ENCODE results near the gene TINCR.

Gene TINCR

DNA sequence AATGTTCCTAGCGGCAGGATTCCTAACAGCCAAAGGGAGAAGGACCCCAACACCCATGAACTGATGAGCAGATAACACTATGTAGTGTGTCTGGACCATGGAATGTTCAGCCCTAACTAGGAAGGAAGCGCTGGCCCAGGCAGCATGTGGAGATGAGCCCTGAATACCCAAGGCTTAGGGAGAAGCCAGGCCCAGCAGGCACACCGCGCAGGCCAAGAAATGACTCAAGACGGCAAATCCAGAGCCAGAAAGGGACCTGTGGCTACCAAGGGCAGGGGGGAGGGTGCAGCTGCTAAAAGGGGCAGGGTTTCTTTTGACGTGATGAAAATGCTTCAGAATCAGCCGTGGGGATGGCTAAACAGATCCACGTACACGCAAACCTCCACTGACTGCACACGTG lies 20.7 kb upstream of the TINCR start:
- Histone ChIP-seq H3K4me3 (ENCODE audit: low read depth, low read length) (no peak overlapping the region), H3K27ac (ENCODE audit: low read depth, low read length) (no peak overlapping the region), H3K4me1 (ENCODE audit: control insufficient read depth, insufficient read depth, low read length, unreplicated experiment) (no peaks in the 10 kb centered on the region), H3K79me2 (ENCODE audit: control insufficient read depth, insufficient read depth, low read length, unreplicated experiment) (no peaks in the 10 kb centered on the region), H3K27me3 (ENCODE audit: insufficient read depth, low read length) (no peaks in the 10 kb centered on the region), H3K36me3 (ENCODE audit: insufficient read depth, low read length) (no peaks in the 10 kb centered on the region), H2AFZ (ENCODE audit: low read length, unreplicated experiment) (no peak overlapping the region)

DNA sequence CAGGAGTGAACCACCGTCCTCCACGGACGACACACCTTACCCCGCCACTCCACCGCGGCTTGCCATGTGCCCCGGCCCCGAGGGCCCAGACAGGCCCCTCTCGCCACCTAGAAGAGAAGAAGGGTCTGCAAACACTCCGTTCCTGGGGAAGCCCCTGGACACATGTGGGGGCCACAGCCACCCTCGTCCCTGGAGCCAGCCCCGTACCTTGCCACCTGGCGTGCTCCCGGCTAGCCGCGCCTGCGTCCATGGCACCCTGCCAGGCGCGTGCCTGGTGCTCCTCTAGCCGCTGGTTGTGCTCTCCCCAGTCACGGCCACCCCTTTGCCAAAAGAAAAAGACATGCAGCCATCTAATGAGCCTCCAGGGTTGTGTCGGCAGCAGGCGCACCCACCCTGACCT lies 19.9 kb upstream of the TINCR start:
- H3K4me3 ChIP-seq (ENCODE audit: low read depth, low read length), result no peak overlapping the region
- H3K36me3 ChIP-seq (ENCODE audit: insufficient read depth, low read length), result no peaks in the 10 kb centered on the region
- H3K79me2 ChIP-seq (ENCODE audit: control insufficient read depth, insufficient read depth, low read length, unreplicated experiment), result no peaks in the 10 kb centered on the region
- no peak overlapping the region for H3K27ac ChIP-seq (ENCODE audit: low read depth, low read length)
- H3K27me3 ChIP-seq (ENCODE audit: insufficient read depth, low read length), result no peaks in the 10 kb centered on the region
- no peaks in the 10 kb centered on the region for H3K4me1 ChIP-seq (ENCODE audit: control insufficient read depth, insufficient read depth, low read length, unreplicated experiment)
- H2AFZ ChIP-seq (ENCODE audit: low read length, unreplicated experiment), result no peak overlapping the region

DNA sequence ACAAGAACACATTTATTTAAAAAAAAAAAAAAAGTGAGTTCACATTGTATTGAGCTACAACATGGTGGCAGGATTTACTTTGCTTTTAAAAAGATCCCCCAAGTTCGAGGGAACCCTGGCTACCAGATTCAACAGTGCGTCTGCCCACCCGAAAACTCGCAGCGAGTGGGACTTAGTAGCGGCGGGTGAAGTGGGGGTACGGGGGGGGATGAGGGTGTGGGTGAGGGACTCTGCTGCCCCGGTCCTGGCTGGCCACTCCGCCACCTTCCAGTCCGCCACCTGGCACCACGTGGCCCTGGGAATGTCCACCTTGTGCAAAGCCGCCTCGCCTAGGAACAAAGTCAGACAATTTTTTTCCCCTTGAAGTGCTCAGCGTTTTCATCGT lies 19.3 kb upstream of the TINCR start:
- H3K27ac ChIP-seq (ENCODE audit: low read depth, low read length), result no peak overlapping the region
- H3K36me3 ChIP-seq (ENCODE audit: insufficient read depth, low read length), result no peaks in the 10 kb centered on the region
- H2AFZ ChIP-seq (ENCODE audit: low read length, unreplicated experiment), result no peak overlapping the region
- H3K4me3 ChIP-seq (ENCODE audit: low read depth, low read length), result no peak overlapping the region
- no peaks in the 10 kb centered on the region for H3K27me3 ChIP-seq (ENCODE audit: insufficient read depth, low read length)
- H3K4me1 ChIP-seq (ENCODE audit: control insufficient read depth, insufficient read depth, low read length, unreplicated experiment), result no peaks in the 10 kb centered on the region
- H3K79me2 ChIP-seq (ENCODE audit: control insufficient read depth, insufficient read depth, low read length, unreplicated experiment), result no peaks in the 10 kb centered on the region

DNA sequence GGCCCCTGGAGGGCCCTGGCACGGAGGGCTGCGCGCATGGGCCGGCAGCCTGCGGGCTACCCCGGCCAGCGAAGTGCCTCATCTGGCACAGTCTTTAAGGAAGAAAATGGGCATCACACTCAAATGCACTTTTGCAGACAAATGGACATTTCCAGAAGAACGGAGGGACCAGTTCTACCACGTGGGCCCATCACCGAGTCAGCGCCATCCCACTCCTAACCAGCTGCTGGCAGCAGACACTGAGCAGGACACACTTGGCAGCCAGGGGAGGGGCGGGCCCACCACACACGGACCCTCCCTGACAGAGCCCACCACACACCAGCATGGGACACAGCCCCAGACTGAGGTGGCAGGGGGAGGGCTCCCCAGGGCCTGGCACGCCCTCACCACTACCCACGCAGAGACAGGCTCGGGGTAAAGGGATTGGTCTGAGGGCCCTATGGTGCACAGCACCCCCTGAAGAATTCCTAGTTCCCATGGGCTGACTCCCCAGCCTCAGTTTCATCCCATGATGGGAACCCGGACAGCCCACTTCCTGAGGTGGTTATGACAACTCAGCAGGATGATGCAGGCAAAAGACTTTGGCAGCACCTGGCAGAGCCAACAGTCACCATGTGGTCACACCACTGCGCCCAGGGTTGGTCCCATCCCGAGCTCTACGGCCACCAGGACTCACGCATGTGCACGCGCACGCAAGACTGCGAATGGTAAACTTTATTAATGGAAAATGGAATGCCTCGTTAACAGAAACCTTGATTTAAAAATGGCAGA lies 18.7 kb upstream of the TINCR start:
- Histone ChIP-seq H3K27ac (ENCODE audit: low read depth, low read length) (no peak overlapping the region), H2AFZ (ENCODE audit: low read length, unreplicated experiment) (no peak overlapping the region), H3K4me1 (ENCODE audit: control insufficient read depth, insufficient read depth, low read length, unreplicated experiment) (no peaks in the 10 kb centered on the region), H3K27me3 (ENCODE audit: insufficient read depth, low read length) (no peaks in the 10 kb centered on the region), H3K4me3 (ENCODE audit: low read depth, low read length) (no peak overlapping the region), H3K36me3 (ENCODE audit: insufficient read depth, low read length) (no peaks in the 10 kb centered on the region), H3K79me2 (ENCODE audit: control insufficient read depth, insufficient read depth, low read length, unreplicated experiment) (no peaks in the 10 kb centered on the region)

DNA sequence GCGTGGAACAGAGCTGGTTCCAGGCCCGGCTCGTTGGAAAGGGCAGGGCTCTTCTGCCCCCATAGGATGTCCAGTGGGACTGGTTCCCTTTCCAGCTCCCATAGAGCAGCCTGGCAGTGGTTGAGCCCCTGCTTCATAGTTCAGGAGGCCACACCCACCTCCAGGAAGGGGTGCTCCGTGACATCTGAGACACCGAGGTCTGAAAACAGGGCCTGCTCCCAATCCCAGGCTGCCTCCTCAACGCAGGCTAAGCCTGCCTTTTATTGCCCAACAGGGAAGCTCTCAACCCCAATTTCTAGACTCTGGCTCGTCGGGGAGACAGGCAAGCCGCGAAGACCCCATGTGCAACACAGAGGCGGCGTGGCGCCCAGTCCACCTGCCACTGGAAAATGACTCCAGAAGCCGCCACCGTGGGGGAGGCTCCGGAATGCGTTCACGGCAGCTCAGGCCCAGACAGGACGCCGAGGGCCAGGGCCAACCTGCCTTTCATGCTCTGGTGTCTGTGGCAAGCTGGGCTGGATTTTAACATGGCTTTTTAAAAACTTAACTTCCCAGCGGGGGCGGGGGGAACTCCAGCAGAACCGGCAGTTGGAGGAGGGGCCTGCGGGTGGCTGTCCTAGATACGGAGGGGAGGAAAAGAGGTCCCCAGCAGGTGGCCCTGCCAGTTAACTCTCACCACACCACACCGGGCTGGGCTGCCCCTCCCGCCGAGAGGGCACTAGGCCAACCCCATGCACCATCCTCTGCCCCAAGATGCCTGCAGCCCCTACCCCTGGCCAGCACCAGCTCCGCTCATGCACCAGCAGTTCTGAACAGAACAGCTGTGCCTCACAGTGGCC lies 17.9 kb upstream of the TINCR start:
- H3K4me1 ChIP-seq (ENCODE audit: control insufficient read depth, insufficient read depth, low read length, unreplicated experiment), result no peaks in the 10 kb centered on the region
- no peaks in the 10 kb centered on the region for H3K27me3 ChIP-seq (ENCODE audit: insufficient read depth, low read length)
- H3K36me3 ChIP-seq (ENCODE audit: insufficient read depth, low read length), result no peaks in the 10 kb centered on the region
- no peak overlapping the region for H3K27ac ChIP-seq (ENCODE audit: low read depth, low read length)
- no peak overlapping the region for H2AFZ ChIP-seq (ENCODE audit: low read length, unreplicated experiment)
- no peak overlapping the region for H3K4me3 ChIP-seq (ENCODE audit: low read depth, low read length)
- no peaks in the 10 kb centered on the region for H3K79me2 ChIP-seq (ENCODE audit: control insufficient read depth, insufficient read depth, low read length, unreplicated experiment)

DNA sequence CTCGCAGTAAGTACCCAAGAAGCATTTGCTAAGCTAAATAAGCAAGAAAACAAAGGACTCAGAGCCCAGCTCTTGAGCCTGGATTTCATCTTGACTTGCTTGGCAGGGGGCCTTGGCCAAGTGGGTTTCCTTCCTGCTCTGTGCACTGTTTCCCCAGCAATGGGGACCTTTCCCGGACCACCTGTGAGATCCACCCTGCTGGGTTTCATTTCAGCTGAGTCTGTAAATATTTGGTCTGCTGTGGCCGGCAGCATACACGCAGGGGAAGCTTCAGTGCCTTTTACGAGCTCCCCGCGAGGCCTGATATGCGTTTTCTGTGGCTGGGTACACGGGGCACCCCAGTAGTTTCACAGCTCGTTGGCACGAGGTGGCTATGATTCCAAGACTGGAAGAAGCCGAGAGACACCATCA lies 12.4 kb upstream of the TINCR start:
- Histone ChIP-seq H2AFZ (ENCODE audit: low read length, unreplicated experiment) (no peak overlapping the region), H3K4me3 (ENCODE audit: low read depth, low read length) (no peak overlapping the region), H3K27me3 (ENCODE audit: insufficient read depth, low read length) (no peaks in the 10 kb centered on the region), H3K4me1 (ENCODE audit: control insufficient read depth, insufficient read depth, low read length, unreplicated experiment) (no peaks in the 10 kb centered on the region), H3K79me2 (ENCODE audit: control insufficient read depth, insufficient read depth, low read length, unreplicated experiment) (no peaks in the 10 kb centered on the region), H3K36me3 (ENCODE audit: insufficient read depth, low read length) (no peaks in the 10 kb centered on the region), H3K27ac (ENCODE audit: low read depth, low read length) (no peak overlapping the region)

DNA sequence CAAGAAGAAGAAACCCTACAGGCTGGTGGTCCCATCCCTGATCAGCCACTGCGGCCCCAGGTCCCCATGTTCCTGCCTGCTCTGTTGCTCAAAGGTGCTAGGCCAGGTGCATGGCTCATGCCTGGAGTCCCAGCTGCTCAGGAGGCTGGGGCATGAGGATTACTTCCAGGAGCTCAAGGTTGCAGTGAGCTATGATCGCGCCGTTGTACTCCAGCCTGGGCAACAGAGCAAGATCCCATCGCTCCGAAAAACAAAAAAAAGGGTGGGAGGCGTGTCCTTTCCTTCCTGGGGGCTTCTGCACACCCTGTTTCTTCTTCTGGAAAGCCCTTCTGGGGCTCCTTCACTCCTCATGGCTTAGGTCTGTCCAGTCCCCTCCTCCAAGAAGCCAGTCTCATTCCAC lies 11.9 kb upstream of the TINCR start:
- Histone ChIP-seq H3K36me3 (ENCODE audit: insufficient read depth, low read length) (no peaks in the 10 kb centered on the region), H3K79me2 (ENCODE audit: control insufficient read depth, insufficient read depth, low read length, unreplicated experiment) (no peaks in the 10 kb centered on the region), H3K4me3 (ENCODE audit: low read depth, low read length) (no peak overlapping the region), H3K27ac (ENCODE audit: low read depth, low read length) (no peak overlapping the region), H2AFZ (ENCODE audit: low read length, unreplicated experiment) (no peak overlapping the region), H3K27me3 (ENCODE audit: insufficient read depth, low read length) (no peaks in the 10 kb centered on the region), H3K4me1 (ENCODE audit: control insufficient read depth, insufficient read depth, low read length, unreplicated experiment) (no peaks in the 10 kb centered on the region)

DNA sequence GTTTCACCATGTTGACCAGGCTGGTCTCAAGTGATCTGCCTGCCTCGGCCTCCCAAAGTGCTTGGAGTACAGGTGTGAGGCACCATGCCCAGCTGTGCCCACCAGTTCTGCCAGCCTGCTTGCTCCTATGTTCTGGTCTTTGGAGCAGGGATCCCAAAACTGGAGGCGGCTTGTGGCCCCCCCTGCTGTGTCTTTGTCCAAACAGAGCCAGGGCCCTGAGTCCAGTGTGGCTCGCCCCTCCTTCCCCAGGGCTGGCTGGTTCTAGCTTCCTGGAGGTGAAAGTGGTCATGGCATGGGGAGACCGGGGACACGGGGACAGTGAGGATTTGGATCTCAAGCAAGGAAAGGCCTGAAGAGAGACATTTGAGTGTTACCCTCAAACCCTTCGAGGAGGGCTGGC lies 11.5 kb upstream of the TINCR start:
- Histone ChIP-seq H3K36me3 (ENCODE audit: insufficient read depth, low read length) (no peaks in the 10 kb centered on the region), H3K27me3 (ENCODE audit: insufficient read depth, low read length) (no peaks in the 10 kb centered on the region), H2AFZ (ENCODE audit: low read length, unreplicated experiment) (no peak overlapping the region), H3K4me3 (ENCODE audit: low read depth, low read length) (no peak overlapping the region), H3K27ac (ENCODE audit: low read depth, low read length) (no peak overlapping the region), H3K4me1 (ENCODE audit: control insufficient read depth, insufficient read depth, low read length, unreplicated experiment) (no peaks in the 10 kb centered on the region), H3K79me2 (ENCODE audit: control insufficient read depth, insufficient read depth, low read length, unreplicated experiment) (no peaks in the 10 kb centered on the region)

DNA sequence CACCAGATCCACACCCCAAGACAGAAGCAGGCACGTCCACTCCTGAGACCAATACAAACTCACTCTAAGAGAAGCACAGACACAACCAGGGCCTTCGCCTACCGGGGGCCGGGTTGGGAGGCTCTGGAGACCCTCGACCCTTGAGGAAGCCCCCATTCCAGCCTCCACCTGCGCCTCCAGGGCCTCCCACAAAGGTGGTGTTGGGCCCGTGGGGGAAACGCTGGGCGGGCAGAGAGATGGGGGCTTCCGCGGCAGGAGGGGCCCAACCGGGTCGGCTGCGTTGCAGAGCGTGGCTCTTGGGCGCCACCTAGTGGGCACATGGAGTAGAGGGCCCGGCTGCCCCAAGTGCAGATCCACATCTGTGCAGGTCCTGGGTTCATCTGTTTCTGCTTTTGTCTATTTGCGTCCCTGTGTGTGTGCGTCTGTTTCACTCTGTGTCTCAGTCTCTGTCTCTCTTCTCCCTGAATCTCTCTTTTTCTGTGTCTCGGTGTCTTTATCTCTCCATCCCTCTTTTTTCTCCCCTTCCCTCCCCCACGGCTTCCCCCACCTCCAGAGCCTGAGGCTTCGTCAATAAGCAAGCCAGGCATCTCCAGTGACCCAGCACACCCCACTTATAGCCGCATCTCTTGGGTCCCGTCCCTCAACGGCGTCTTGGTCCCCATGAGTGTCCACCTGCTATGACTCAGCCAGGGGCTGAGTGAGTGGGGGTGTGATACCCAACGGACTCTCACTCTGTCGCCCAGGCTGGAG lies 10.5 kb upstream of the TINCR start:
- Histone ChIP-seq H3K36me3 (ENCODE audit: insufficient read depth, low read length) (no peaks in the 10 kb centered on the region), H3K4me1 (ENCODE audit: control insufficient read depth, insufficient read depth, low read length, unreplicated experiment) (no peaks in the 10 kb centered on the region), H3K27me3 (ENCODE audit: insufficient read depth, low read length) (no peaks in the 10 kb centered on the region), H2AFZ (ENCODE audit: low read length, unreplicated experiment) (no peak overlapping the region), H3K27ac (ENCODE audit: low read depth, low read length) (no peak overlapping the region), H3K4me3 (ENCODE audit: low read depth, low read length) (no peak overlapping the region), H3K79me2 (ENCODE audit: control insufficient read depth, insufficient read depth, low read length, unreplicated experiment) (no peaks in the 10 kb centered on the region)

DNA sequence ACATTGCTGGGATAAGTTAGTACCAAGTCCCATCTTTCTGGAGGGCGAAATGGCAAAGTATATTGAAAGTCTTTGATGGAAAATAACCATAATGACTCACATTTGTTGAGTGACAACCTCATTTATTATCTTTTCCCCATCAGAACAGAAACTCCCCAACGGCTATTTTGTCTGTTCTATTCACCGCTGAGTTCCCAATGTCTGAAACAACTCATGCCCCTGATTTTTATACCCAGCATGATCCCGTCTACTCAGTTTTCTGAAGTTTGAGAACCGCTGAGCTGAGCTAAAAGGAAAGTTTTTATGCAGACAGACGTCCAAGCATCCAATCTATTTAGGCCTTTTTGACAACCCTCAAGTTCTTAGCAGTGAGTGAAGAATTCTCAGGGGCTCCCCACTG lies 7.8 kb upstream of the TINCR start:
- H3K27ac ChIP-seq (ENCODE audit: low read depth, low read length), result no peak overlapping the region
- no peaks in the 10 kb centered on the region for H3K36me3 ChIP-seq (ENCODE audit: insufficient read depth, low read length)
- H2AFZ ChIP-seq (ENCODE audit: low read length, unreplicated experiment), result no peak overlapping the region
- H3K79me2 ChIP-seq (ENCODE audit: control insufficient read depth, insufficient read depth, low read length, unreplicated experiment), result no peaks in the 10 kb centered on the region
- H3K4me1 ChIP-seq (ENCODE audit: control insufficient read depth, insufficient read depth, low read length, unreplicated experiment), result no peaks in the 10 kb centered on the region
- no peaks in the 10 kb centered on the region for H3K27me3 ChIP-seq (ENCODE audit: insufficient read depth, low read length)
- H3K4me3 ChIP-seq (ENCODE audit: low read depth, low read length), result no peak overlapping the region

Data from ACC112 (cell line).